GM18502 (cell line): ENCODE measurements around the gene KLHDC7A.

Experiments used
- ATAC-seq: cut with Tn5 transposase; IDR thresholded peaks from one replicate; pipeline ENCODE4 v1.9.1; 2021; ENCODE audit warnings: mild to moderate bottlenecking; ENCODE audit not compliant: unreplicated experiment, poor library complexity

Gene KLHDC7A

GRCh38 chr1:18470671-18471355 is 9.9 kb upstream of the KLHDC7A start:
- no peak for ATAC-seq

- no peak for ATAC-seq
Observed at GRCh38 chr1:18473195-18473815, 7.4 kb upstream of the KLHDC7A start.

GRCh38 chr1:18474559-18475175 is 6.1 kb upstream of the KLHDC7A start:
- no peak for ATAC-seq

GRCh38 chr1:18475234-18475905 is 5.4 kb upstream of the KLHDC7A start:
- no peak for ATAC-seq

- no peak for ATAC-seq
Observed at GRCh38 chr1:18479454-18479853, 1.3 kb upstream of the KLHDC7A start.

- no peak for ATAC-seq
Observed at GRCh38 chr1:18481190-18481920, 625 bp downstream of the KLHDC7A start.

GRCh38 chr1:18481921-18482701 is 1.4 kb downstream of the KLHDC7A start:
- ATAC-seq, result no peak

GRCh38 chr1:18482721-18483425 is 2.1 kb downstream of the KLHDC7A start:
- no peak for ATAC-seq

- ATAC-seq, result no peak
Observed at GRCh38 chr1:18484276-18484675, 3.5 kb downstream of the KLHDC7A start.

GRCh38 chr1:18484721-18485120 is 4.0 kb downstream of the KLHDC7A start:
- no peak for ATAC-seq

- no peak for ATAC-seq
Observed at GRCh38 chr1:18485227-18485626, 4.5 kb downstream of the KLHDC7A start.

GRCh38 chr1:18486195-18486594 is 5.5 kb downstream of the KLHDC7A start:
- ATAC-seq, result no peak

- no peak for ATAC-seq
Observed at GRCh38 chr1:18489417-18490143, 8.8 kb downstream of the KLHDC7A start.

GRCh38 chr1:18491168-18491567 is 10.4 kb downstream of the KLHDC7A start:
- no peak for ATAC-seq

GRCh38 chr1:18494304-18494703 is 13.6 kb downstream of the KLHDC7A start:
- no peak for ATAC-seq

- ATAC-seq, result no peak
Observed at GRCh38 chr1:18495635-18496034, 14.9 kb downstream of the KLHDC7A start.

- no peak for ATAC-seq
Observed at GRCh38 chr1:18496056-18496455, 15.3 kb downstream of the KLHDC7A start.

- ATAC-seq, result no peak
Observed at GRCh38 chr1:18496497-18497235, 15.9 kb downstream of the KLHDC7A start.
